ENCODE measurements around the gene BRAF.
"Not testable (repeated sequence)": the region's sequence is repeated elsewhere in the genome, so short reads cannot be mapped to it uniquely, and the experiment has no call there.

BRAF gene

GRCh38 chr7:140677496-140677895 is 247.2 kb downstream of the BRAF start:
- no peak for DNase-seq

GRCh38 chr7:140676956-140677355 is 247.8 kb downstream of the BRAF start:
- not testable (repeated sequence) for DNase-seq

- no peak for DNase-seq
These were observed 248.4 kb downstream of the BRAF start for GRCh38 chr7:140676306-140676705.

GRCh38 chr7:140675726-140676125 is 249.0 kb downstream of the BRAF start:
- no peak for DNase-seq

- DNase-seq: no peak
These were observed 249.6 kb downstream of the BRAF start for GRCh38 chr7:140674899-140675701.

- no peak for DNase-seq
These were observed 250.4 kb downstream of the BRAF start for GRCh38 chr7:140674356-140674800.

GRCh38 chr7:140673774-140674155 is 251.0 kb downstream of the BRAF start:
- no peak for DNase-seq

GRCh38 chr7:140673063-140673773 is 251.5 kb downstream of the BRAF start:
- peak; percentile 60 for DNase-seq

- peak; percentile 70 for DNase-seq
These were observed 252.2 kb downstream of the BRAF start, which contains the start of gene ADCK2 for GRCh38 chr7:140672382-140673062. ADCK2 (plus strand) TSS chr7:140672945; CDS start chr7:140673331, 386 bp downstream.

GRCh38 chr7:140671966-140672365 is 252.8 kb downstream of the BRAF start:
- no peak for DNase-seq

GRCh38 chr7:140670343-140670935 is 254.3 kb downstream of the BRAF start:
- DNase-seq: no peak

GRCh38 chr7:140669862-140670261 is 254.9 kb downstream of the BRAF start:
- DNase-seq: not testable (repeated sequence)

- DNase-seq: no peak
These were observed 255.4 kb downstream of the BRAF start for GRCh38 chr7:140669352-140669751.

Measured in stimulated activated CD4-positive, alpha-beta T cell treated with anti-CD3 and anti-CD28 coated beads, Interleukin-12 subunit alpha, Interleukin-12 subunit beta, amount 100 ng/mL, for 4 hours (primary cell).